DMS79 (cell line): Measurements from ENCODE around the gene FGF5.
"Not testable (repeated sequence)": the region's sequence is repeated elsewhere in the genome, so short reads cannot be mapped to it uniquely, and the experiment has no call there.

Experiments used
- DNase-seq: peaks from one replicate; lab custom pipeline; 2025; lab: John Stamatoyannopoulos, UW

The FGF5 gene

GRCh38 chr4:80266253-80266901 is at the start of gene FGF5:
FGF5 (plus strand) TSS chr4:80266664; CDS start chr4:80266825, 161 bp downstream.
- no peak for DNase-seq

- DNase-seq = no peak
Measured at GRCh38 chr4:80219301-80220025, 47.0 kb upstream of the FGF5 start.

- DNase-seq = no peak
Measured at GRCh38 chr4:80220711-80221110, 45.8 kb upstream of the FGF5 start.

GRCh38 chr4:80221161-80221560 is 45.3 kb upstream of the FGF5 start:
- DNase-seq = no peak

- no peak for DNase-seq
Measured at GRCh38 chr4:80225595-80225994, 40.9 kb upstream of the FGF5 start.

GRCh38 chr4:80226094-80226493 is 40.4 kb upstream of the FGF5 start:
- DNase-seq = no peak

- DNase-seq = no peak
Measured at GRCh38 chr4:80228460-80228859, 38.0 kb upstream of the FGF5 start.

GRCh38 chr4:80229128-80229527 is 37.3 kb upstream of the FGF5 start:
- DNase-seq = no peak

GRCh38 chr4:80229590-80229989 is 36.9 kb upstream of the FGF5 start:
- DNase-seq = no peak

GRCh38 chr4:80231180-80231579 is 35.3 kb upstream of the FGF5 start:
- DNase-seq = no peak

- no peak for DNase-seq
Measured at GRCh38 chr4:80232707-80233370, 33.6 kb upstream of the FGF5 start.

GRCh38 chr4:80233390-80233789 is 33.1 kb upstream of the FGF5 start:
- DNase-seq = no peak

- no peak for DNase-seq
Measured at GRCh38 chr4:80235451-80235850, 31.0 kb upstream of the FGF5 start.

- DNase-seq = no peak
Measured at GRCh38 chr4:80237992-80238391, 28.5 kb upstream of the FGF5 start.

GRCh38 chr4:80239480-80240150 is 26.8 kb upstream of the FGF5 start:
- no peak for DNase-seq

GRCh38 chr4:80240976-80241375 is 25.5 kb upstream of the FGF5 start:
- no peak for DNase-seq

GRCh38 chr4:80243274-80244018 is 23.0 kb upstream of the FGF5 start:
- no peak for DNase-seq

- DNase-seq = not testable (repeated sequence)
Measured at GRCh38 chr4:80247484-80247883, 19.0 kb upstream of the FGF5 start.

- no peak for DNase-seq
Measured at GRCh38 chr4:80249144-80249543, 17.3 kb upstream of the FGF5 start.

- no peak for DNase-seq
Measured at GRCh38 chr4:80252427-80252826, 14.0 kb upstream of the FGF5 start.

GRCh38 chr4:80252953-80253352 is 13.5 kb upstream of the FGF5 start:
- no peak for DNase-seq

GRCh38 chr4:80253510-80253909 is 13.0 kb upstream of the FGF5 start:
- DNase-seq = no peak
